Uterus (tissue), 4 donors: ENCODE measurements around the gene KCNQ1. TPM values are rescaled to one million over a fixed set of nuclear protein-coding genes. Genes with fewer than 3 reads are reported as not detected.

Experiments
- DNase-seq, 2 donors: peaks; one replicate each; pipeline ENCODE4 v3.0.0-alpha.2; 2019 to 2020
- H3K27ac ChIP-seq, 2 donors: fragments of 200-600 bp; sonication (generic); 1 replicate in 1 of 2; 2 replicates in 1 of 2; pipeline ENCODE4 v1.5.1; 2016 to 2018
- H3K27me3 ChIP-seq, 2 donors: fragments of 200-600 bp; sonication (generic); one replicate each; pipeline ENCODE4 v1.5.1; 2018 to 2019; ENCODE audit warnings: control low read depth in 1 of 2
- H3K36me3 ChIP-seq, 2 donors: fragments of 200-600 bp; sonication (generic); one replicate each; pipeline ENCODE4 v1.5.1; 2019; ENCODE audit warnings: control low read depth in 1 of 2
- H3K4me1 ChIP-seq, 2 donors: fragments of 200-600 bp; sonication (generic); one replicate each; pipeline ENCODE4 v1.5.1; 2018 to 2019; ENCODE audit warnings: control low read depth in 1 of 2
- H3K4me3 ChIP-seq, 2 donors: fragments of 200-600 bp; sonication (generic); 1 replicate in 1 of 2; 2 replicates in 1 of 2; pipeline ENCODE4 v1.5.1; 2018 to 2019; ENCODE audit warnings: mild to moderate bottlenecking in 1 of 2
- H3K9me3 ChIP-seq, 2 donors: fragments of 200-600 bp; sonication (generic); one replicate each; pipeline ENCODE4 v1.5.1; 2019; ENCODE audit warnings: control low read depth in 1 of 2
- CTCF ChIP-seq, 4 experiments: fragments of 200-600 bp in 2 of 4; fragments of 450-650 bp in 2 of 4; sonication (generic) in 2 of 4; IDR thresholded peaks; one replicate each; pipeline ENCODE4 v1.5.1; 2016 to 2019; ENCODE audit warnings: antibody characterized with exemption in 4 of 4, mild to moderate bottlenecking in 2 of 4, moderate library complexity in 1 of 4
- POLR2A ChIP-seq, 2 donors: fragments of 450-650 bp; IDR thresholded peaks; one replicate each; pipeline ENCODE4 v1.6.1; 2016; ENCODE audit warnings: antibody characterized with exemption in 2 of 2, mild to moderate bottlenecking in 1 of 2, moderate library complexity in 1 of 2
- intact Hi-C: fragments of 100-400 bp; cut with DNase I; formaldehyde crosslinking; loops from one replicate; pipeline ENCODE4 v1.15.1; 2023; ENCODE audit warnings: low total_unique reads
- total RNA-seq, 4 donors: library from RNA; depleted of rRNA in 3 of 4; stranded (reverse); fragments of >200 nt in 3 of 4; gene quantifications; one replicate each; pipeline versions ENCODE4 v1.1.0 to v1.2.4, GENCODE V29; 2014 to 2023
- donor health status: DM: yes; HTN: yes; CAD: no.

The KCNQ1 gene
- total RNA-seq = 10 to 100 TPM in 1 of 4 donors, 1 to 10 TPM in 3; 2.6 to 10.4 (median 5.4) TPM

GRCh38 chr11:2444821-2445745 is at the start of gene KCNQ1:
TSS of gene KCNQ1 (plus strand) at chr11:2445008. CDS start at chr11:2445099, 91 bp downstream.
- H3K27me3 ChIP-seq = no peaks in the 10 kb centered on the region
- no peaks in the 10 kb centered on the region for H3K9me3 ChIP-seq
- H3K4me1 ChIP-seq = no peaks in the 10 kb centered on the region
- H3K27ac ChIP-seq = no peak within 1 kb of the TSS
- DNase-seq = no peak
- intact Hi-C loops = no loop called here
- no peaks in the 10 kb centered on the region for H3K36me3 ChIP-seq
- no peak within 1 kb of the TSS for H3K4me3 ChIP-seq
- TF ChIP-seq POLR2A (IDR thresholded peaks at IDR 0.05) (peak in 1 of 2 donors; percentile 57), CTCF (IDR thresholded peaks at IDR 0.05) (peak in 2 of 4 experiments; percentile 5 to 22)

- Histone ChIP-seq H3K4me3 (no peak overlapping the region), H3K9me3 (no peaks in the 10 kb centered on the region), H3K27me3 (no peaks in the 10 kb centered on the region), H3K27ac (peak overlapping the region in 1 of 2 donors; percentile 82), H3K4me1 (peaks cover 2 to 34% of the 10 kb centered on the region in 2 donors), H3K36me3 (no peaks in the 10 kb centered on the region)
- TF ChIP-seq POLR2A (IDR thresholded peaks at IDR 0.05) = no peak
- TF ChIP-seq CTCF (IDR thresholded peaks at IDR 0.05) = no peak
- DNase-seq = no peak
- intact Hi-C loops = no loop called here
These were observed 49.5 kb upstream of the KCNQ1 start for GRCh38 chr11:2395211-2395730.

GRCh38 chr11:2395856-2396255 is 49.0 kb upstream of the KCNQ1 start:
- no peaks in the 10 kb centered on the region for H3K27me3 ChIP-seq
- intact Hi-C loops = no loop called here
- no peak overlapping the region for H3K27ac ChIP-seq
- H3K4me1 ChIP-seq = peaks cover 0 to 31% of the 10 kb centered on the region in 2 donors
- DNase-seq = no peak
- no peaks in the 10 kb centered on the region for H3K9me3 ChIP-seq
- TF ChIP-seq CTCF (IDR thresholded peaks at IDR 0.05) (no peak), POLR2A (IDR thresholded peaks at IDR 0.05) (no peak)
- H3K36me3 ChIP-seq = no peaks in the 10 kb centered on the region
- no peak overlapping the region for H3K4me3 ChIP-seq

GRCh38 chr11:2396471-2396870 is 48.3 kb upstream of the KCNQ1 start:
- H3K36me3 ChIP-seq = no peaks in the 10 kb centered on the region
- TF ChIP-seq POLR2A (IDR thresholded peaks at IDR 0.05) = no peak
- no peak for TF ChIP-seq CTCF (IDR thresholded peaks at IDR 0.05)
- DNase-seq = no peak
- no peak overlapping the region for H3K27ac ChIP-seq
- H3K4me3 ChIP-seq = no peak overlapping the region
- intact Hi-C loops = no loop called here
- no peaks in the 10 kb centered on the region for H3K9me3 ChIP-seq
- H3K27me3 ChIP-seq = no peaks in the 10 kb centered on the region
- peaks cover 2 to 29% of the 10 kb centered on the region in 2 donors for H3K4me1 ChIP-seq

- no peaks in the 10 kb centered on the region for H3K36me3 ChIP-seq
- no peak overlapping the region for H3K4me3 ChIP-seq
- no peaks in the 10 kb centered on the region for H3K9me3 ChIP-seq
- peaks cover 7 to 28% of the 10 kb centered on the region in 2 donors for H3K4me1 ChIP-seq
- DNase-seq = no peak
- intact Hi-C loops = no loop called here
- no peak for TF ChIP-seq CTCF (IDR thresholded peaks at IDR 0.05)
- TF ChIP-seq POLR2A (IDR thresholded peaks at IDR 0.05) = no peak
- no peak overlapping the region for H3K27ac ChIP-seq
- no peaks in the 10 kb centered on the region for H3K27me3 ChIP-seq
These were observed 47.8 kb upstream of the KCNQ1 start for GRCh38 chr11:2397005-2397404.
